Measurements from ENCODE around the gene ZNF593.

The ZNF593 gene

DNA sequence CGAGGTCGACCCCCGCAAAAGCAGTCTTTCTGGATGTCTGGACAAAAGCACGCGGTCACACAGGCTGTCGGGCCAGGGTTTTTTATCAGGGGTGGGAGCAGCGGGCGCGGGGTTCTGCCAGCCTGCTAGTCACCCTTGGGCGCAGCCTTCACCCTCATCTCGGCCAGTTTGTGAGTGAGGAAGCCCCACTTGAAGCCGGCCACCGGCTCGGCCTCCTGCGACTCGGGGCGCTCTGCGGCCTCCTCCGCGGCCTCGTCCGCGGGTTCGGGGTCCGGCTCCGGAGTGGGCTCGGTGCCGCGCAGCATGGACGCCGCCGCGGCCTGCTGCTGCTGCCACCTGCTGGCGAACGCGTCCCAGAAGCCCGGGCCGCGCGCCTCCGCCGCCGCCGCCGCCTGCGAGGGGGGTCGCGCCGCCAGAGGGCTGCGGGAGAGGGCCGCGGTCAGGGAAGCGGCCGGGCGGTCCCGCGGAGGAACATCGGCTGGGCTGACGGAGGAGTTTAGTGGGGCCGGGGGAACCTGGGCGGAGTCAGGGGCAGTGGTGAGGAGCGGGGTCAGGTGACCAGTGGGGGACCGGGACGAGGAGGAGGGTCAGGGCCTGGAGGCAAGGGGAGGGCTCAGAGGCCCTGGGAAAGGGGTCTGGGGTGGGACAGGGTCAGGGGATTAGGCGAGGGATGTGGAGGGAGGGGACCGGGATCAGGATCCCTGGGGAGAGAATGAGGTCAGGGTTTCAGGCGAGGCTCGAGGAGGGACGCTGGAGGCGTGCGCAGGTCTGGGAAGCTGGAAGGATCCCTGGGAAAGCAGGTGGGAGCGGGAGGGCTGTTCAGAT is 5.5 kb upstream of the ZNF593 start:
- peak; percentile 28 for DNase-seq (ENCODE audit: low read depth)
- H3K4me3 ChIP-seq (ENCODE audit: low read depth, low read length) = no peak overlapping the region
- TF ChIP-seq, protein P1, sequence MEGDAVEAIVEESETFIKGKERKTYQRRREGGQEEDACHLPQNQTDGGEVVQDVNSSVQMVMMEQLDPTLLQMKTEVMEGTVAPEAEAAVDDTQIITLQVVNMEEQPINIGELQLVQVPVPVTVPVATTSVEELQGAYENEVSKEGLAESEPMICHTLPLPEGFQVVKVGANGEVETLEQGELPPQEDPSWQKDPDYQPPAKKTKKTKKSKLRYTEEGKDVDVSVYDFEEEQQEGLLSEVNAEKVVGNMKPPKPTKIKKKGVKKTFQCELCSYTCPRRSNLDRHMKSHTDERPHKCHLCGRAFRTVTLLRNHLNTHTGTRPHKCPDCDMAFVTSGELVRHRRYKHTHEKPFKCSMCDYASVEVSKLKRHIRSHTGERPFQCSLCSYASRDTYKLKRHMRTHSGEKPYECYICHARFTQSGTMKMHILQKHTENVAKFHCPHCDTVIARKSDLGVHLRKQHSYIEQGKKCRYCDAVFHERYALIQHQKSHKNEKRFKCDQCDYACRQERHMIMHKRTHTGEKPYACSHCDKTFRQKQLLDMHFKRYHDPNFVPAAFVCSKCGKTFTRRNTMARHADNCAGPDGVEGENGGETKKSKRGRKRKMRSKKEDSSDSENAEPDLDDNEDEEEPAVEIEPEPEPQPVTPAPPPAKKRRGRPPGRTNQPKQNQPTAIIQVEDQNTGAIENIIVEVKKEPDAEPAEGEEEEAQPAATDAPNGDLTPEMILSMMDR (IDR thresholded peaks at IDR 0.05; ENCODE audit: insufficient read depth, low read depth, low read length, missing control alignments) = peak; percentile 60

DNA sequence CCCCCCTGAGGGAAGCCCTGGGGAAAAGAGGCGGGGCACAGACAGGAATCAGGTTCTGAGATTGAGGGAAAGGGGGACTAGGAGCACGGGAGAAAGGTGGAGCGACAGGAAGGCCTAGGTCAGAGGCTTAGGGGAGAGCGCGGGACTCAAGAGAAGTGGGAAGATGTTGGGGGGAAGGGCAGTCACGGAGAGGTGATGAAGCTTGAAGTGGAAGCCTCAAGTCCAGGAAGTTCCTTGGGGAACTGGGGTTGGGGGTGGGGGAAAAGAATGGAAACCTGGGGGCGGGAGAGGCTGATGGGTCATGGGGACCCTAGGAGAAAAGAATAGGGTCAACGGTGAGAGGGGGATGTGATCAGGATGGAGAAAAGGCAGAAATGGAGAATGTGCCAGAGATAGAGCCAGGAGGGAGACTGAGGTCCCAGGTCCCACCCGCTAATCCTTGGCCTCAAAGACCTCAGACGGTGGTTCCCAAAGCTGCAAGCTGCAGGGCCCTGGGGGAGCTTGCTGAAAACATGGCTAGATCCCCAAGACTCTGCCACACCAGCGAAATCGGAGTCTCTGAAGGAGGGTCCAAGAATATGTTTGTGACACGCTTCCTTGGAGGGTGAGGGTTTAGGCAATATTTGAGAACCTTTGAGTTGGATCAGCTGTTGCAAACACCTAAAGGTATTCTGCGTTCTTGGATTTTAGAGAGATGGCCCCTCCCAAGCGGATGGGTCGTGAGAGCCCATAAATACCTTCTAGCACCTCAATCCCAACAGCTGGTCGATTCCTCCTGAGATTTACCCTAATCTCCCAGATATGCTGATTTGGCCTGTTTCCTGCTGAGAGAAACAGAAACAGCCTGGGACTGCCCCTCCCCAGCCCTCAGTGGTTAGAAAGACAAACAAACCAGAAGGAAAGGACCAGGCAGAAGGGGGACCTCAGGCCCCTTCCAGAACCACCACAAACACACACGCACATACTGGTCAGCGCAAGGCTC is 4.6 kb upstream of the ZNF593 start:
- no peak overlapping the region for H3K4me3 ChIP-seq (ENCODE audit: low read depth, low read length)
- TF ChIP-seq, protein P1 (IDR thresholded peaks at IDR 0.05; ENCODE audit: insufficient read depth, low read depth, low read length, missing control alignments) = no peak
- DNase-seq (ENCODE audit: low read depth) = no peak

DNA sequence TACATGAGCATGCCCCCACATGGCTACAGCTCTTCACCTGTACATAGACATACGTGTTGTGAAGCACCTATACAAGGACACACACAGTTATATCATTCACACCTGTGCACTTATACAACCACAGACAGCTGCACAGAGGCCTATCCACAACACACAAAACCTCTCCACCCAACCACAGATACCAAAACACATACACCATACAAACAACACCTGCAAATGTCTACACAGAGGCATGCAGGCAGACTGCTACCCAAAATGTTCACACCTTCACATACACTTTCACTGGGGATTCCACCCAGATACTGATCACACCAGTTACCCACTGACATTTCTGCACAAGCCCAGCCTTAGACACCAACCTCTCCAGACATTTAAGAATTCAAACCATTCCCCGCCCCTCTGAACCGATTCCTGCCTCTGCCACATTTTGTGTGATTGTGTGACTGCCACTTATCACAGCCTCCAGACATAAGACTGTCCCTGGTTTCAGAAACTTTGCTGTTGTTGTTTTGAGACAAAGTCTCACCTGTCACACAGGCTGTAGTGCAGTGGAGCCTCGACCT is 2.9 kb upstream of the ZNF593 start:
- peak; percentile 35 for DNase-seq (ENCODE audit: low read depth)
- H3K4me3 ChIP-seq (ENCODE audit: low read depth, low read length) = no peak overlapping the region
- TF ChIP-seq, protein P1 (IDR thresholded peaks at IDR 0.05; ENCODE audit: insufficient read depth, low read depth, low read length, missing control alignments) = no peak

DNA sequence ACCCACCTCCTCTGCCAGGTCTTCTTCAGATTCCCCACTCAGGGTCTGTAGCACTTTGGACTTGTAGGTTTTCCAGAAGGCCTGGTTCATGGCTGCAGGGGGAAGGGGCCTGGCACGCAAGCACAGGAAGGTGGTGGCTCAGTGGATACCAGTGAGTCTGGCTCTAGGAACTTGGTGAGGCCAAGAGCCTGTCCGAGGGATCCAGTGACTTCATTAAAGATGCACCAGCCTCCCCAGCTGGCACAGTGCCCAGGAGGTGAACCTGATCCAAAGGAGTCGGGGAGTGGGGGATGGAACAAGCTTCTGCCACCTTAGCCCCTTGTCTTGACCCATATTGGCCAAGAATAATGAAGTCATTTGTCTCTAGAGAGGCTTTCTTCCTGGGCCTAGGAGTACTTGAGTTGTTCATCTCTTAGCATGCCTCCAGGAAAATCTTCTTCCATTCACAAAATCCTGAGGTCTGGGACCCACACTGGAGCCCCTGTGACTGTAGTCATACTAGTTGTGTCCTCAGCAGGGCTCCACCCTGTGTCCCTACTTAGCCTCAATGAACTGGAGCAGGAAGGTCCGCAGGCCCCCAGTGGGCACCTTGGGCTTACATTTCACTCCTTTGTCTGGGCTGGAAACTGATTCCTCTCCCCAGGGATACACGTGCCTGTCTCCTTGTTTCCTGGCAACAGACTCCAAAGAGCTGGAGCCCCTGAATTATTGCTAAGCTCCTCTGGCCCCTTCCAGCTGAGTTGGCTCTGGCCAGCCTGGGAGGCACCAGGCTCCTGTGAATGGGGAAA is 1.1 kb upstream of the ZNF593 start, which contains the start of gene C1orf232:
Gene C1orf232 (minus strand): TSS at position 554 of the 788 bp plus-strand sequence. CDS start 464 bp downstream, at position 90.
- peak within 1 kb of the TSS; percentile 87 for H3K4me3 ChIP-seq (ENCODE audit: low read depth, low read length)
- DNase-seq (ENCODE audit: low read depth) = no peak
- TF ChIP-seq, protein P1 (IDR thresholded peaks at IDR 0.05; ENCODE audit: insufficient read depth, low read depth, low read length, missing control alignments) = no peak

DNA sequence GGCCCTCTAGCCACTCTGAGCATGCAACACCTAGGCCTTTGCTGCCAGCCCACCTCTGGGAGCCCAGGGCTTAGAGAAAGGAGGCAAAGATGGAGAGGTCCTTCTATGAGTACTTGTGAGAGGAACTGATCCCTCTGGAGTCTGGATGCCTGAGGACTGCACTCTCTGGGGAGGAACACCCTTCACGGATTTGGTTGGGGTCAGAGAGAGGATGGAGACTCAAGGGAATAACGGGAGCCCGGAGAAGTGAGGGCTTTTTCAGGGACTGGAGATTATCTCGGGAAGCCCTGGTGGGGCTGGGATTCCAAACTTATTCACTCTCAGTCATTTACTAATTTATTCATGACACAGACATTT is 532 bp upstream of the ZNF593 start:
- TF ChIP-seq, protein P1 (IDR thresholded peaks at IDR 0.05; ENCODE audit: insufficient read depth, low read depth, low read length, missing control alignments) = no peak
- H3K4me3 ChIP-seq (ENCODE audit: low read depth, low read length) = no peak overlapping the region
- no peak for DNase-seq (ENCODE audit: low read depth)

DNA sequence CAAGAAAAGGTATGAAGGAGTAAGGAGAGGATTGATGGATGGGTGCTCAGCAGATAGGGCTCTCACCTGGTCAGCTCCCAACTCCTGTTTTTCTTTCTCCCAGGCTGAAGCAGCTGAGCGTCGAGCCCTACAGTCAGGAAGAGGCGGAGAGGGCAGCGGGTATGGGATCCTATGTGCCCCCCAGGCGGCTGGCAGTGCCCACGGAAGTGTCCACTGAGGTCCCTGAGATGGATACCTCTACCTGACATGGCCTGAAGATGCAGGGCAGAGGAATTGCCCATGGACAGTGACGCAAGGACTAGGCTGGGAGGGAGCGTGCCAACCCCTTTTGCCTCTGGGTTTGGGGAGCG is 739 bp downstream of the ZNF593 start:
- DNase-seq (ENCODE audit: low read depth) = no peak
- H3K4me3 ChIP-seq (ENCODE audit: low read depth, low read length) = peak overlapping the region; percentile 87
- TF ChIP-seq, protein P1 (IDR thresholded peaks at IDR 0.05; ENCODE audit: insufficient read depth, low read depth, low read length, missing control alignments) = no peak
